Endothelial cell of umbilical vein (primary cell): ENCODE data around the gene PAQR8.

ENCODE experiments used
- CTCF ChIP-seq, 2 donors: IDR thresholded peaks; 1 replicate in 1 of 2; 2 replicates in 1 of 2; pipeline ENCODE4 v1.5.1; 2011; ENCODE audit warnings: low read length in 2 of 2, mild to moderate bottlenecking in 2 of 2, moderate library complexity in 2 of 2, control low read depth in 1 of 2, inconsistent platforms in 1 of 2, low read depth in 1 of 2; ENCODE audit not compliant: insufficient read depth in 1 of 2; ENCODE audit errors: extremely low read depth in 1 of 2
- JUN ChIP-seq: IDR thresholded peaks from 2 replicates; pipeline ENCODE4 v1.6.1; 2011; ENCODE audit warnings: borderline replicate concordance, low read depth; ENCODE audit not compliant: insufficient read length, insufficient read depth
- POLR2A ChIP-seq: IDR thresholded peaks from 2 replicates; pipeline ENCODE4 v1.6.1; 2012; ENCODE audit warnings: low read depth, mild to moderate bottlenecking, control low read depth, low read length
- POLR2AphosphoS5 ChIP-seq: IDR thresholded peaks from 2 replicates; pipeline ENCODE4 v1.6.1; 2012; ENCODE audit warnings: low read depth, mild to moderate bottlenecking, control low read depth, low read length, moderate library complexity; ENCODE audit not compliant: insufficient read depth

GRCh38 chr6:52388790-52389189 is 26.8 kb downstream of the PAQR8 start:
- no peak for TF ChIP-seq CTCF (IDR thresholded peaks at IDR 0.05; ENCODE audit: extremely low read depth in 1 of 2, insufficient read depth in 1 of 2, low read depth in 1 of 2, low read length in 2 of 2)
- no peak for TF ChIP-seq POLR2A
- no peak for TF ChIP-seq JUN
- no peak for TF ChIP-seq POLR2AphosphoS5
